LNCAP (cell line): ENCODE results near the gene MCM3AP.

Experiments
- CTCF ChIP-seq: fragments of 450-650 bp; IDR thresholded peaks from 2 replicates; pipeline ENCODE4 v1.5.1; 2017; ENCODE audit warnings: mild to moderate bottlenecking

MCM3AP gene

GRCh38 chr21:46317710-46318463, 32.5 kb upstream of the MCM3AP start:
- TF ChIP-seq CTCF, result no peak

GRCh38 chr21:46316708-46317324, 31.4 kb upstream of the MCM3AP start:
- TF ChIP-seq CTCF, result no peak

- TF ChIP-seq CTCF, result no peak
Observed at GRCh38 chr21:46314441-46315020, 29.1 kb upstream of the MCM3AP start.

GRCh38 chr21:46312949-46313348, 27.5 kb upstream of the MCM3AP start:
- TF ChIP-seq CTCF, result no peak

GRCh38 chr21:46311568-46311967, 26.2 kb upstream of the MCM3AP start:
- no peak for TF ChIP-seq CTCF

- no peak for TF ChIP-seq CTCF
Observed at GRCh38 chr21:46308431-46308830, 23.0 kb upstream of the MCM3AP start.

- TF ChIP-seq CTCF, result no peak
Observed at GRCh38 chr21:46307625-46308024, 22.2 kb upstream of the MCM3AP start.
